ENCODE measurements around the gene CNTN5. TPM values are rescaled to one million over a fixed set of nuclear protein-coding genes. Genes with fewer than 3 reads are reported as not detected.
A peak's percentile ranks its signal among the peaks of the same experiment; 100 is the strongest.

CNTN5 gene
- total RNA-seq, 2 experiments from 2014 or later = not detected

DNA sequence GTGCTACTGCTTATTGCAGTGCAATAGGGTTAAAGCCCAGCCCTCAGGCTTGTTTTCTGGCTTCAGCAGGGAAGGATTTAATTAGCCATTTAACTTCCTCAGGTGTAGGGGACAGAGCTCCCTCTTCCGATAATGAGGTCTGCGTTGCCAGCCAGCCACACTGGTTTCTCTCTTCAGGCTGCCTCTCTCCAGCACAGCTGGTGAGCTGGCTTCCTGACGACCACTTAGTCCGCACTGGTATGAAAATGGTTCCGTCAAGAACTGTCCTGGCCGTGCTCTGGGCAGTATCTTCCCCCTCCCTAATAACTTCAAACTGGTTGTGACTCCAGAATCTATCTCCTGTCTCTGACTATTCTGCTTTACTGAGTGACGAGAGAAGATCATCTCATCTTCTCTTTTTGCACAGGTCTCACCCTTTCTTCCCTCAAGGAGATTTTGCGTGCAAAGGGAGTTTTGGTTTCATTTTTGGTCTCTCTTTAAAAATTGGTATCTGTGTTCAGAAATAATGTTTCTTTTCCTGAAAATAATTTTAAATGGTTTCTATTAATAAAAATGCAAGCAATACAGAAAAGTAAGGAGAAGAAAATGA lies 49.2 kb downstream of the CNTN5 start:
- Mint-ChIP-seq H3K4me1 (ENCODE audit: low read depth) (no peaks in the 10 kb centered on the region), H3K9me3 (no peaks in the 10 kb centered on the region), H3K4me3 (no peak overlapping the region), H3K27ac (no peak overlapping the region), H3K27me3 (no peaks in the 10 kb centered on the region), H3K36me3 (ENCODE audit: low read depth) (no peaks in the 10 kb centered on the region)
- TF ChIP-seq, protein P1, sequence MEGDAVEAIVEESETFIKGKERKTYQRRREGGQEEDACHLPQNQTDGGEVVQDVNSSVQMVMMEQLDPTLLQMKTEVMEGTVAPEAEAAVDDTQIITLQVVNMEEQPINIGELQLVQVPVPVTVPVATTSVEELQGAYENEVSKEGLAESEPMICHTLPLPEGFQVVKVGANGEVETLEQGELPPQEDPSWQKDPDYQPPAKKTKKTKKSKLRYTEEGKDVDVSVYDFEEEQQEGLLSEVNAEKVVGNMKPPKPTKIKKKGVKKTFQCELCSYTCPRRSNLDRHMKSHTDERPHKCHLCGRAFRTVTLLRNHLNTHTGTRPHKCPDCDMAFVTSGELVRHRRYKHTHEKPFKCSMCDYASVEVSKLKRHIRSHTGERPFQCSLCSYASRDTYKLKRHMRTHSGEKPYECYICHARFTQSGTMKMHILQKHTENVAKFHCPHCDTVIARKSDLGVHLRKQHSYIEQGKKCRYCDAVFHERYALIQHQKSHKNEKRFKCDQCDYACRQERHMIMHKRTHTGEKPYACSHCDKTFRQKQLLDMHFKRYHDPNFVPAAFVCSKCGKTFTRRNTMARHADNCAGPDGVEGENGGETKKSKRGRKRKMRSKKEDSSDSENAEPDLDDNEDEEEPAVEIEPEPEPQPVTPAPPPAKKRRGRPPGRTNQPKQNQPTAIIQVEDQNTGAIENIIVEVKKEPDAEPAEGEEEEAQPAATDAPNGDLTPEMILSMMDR (IDR thresholded peaks at IDR 0.05) = no peak
- H3K4me1 ChIP-seq (ENCODE audit: insufficient read depth, low read length) = no peaks in the 10 kb centered on the region
- ChIA-PET CTCF (no interaction called here), POLR2A (no interaction called here)
- no peak for ATAC-seq (ENCODE audit: poor library complexity)
- intact Hi-C loops (cut with DNase I, micrococcal nuclease) = no loop called here
- no peaks in the 10 kb centered on the region for H3K9me3 ChIP-seq (ENCODE audit: control insufficient read depth in 1 of 2, insufficient read depth in 1 of 2, low read length in 2 of 2)
- peak overlapping the region; percentile 6 for H3K4me3 ChIP-seq (ENCODE audit: low read length)
- H3K27me3 ChIP-seq (ENCODE audit: control insufficient read depth in 1 of 2, insufficient read depth in 2 of 2, low read length in 2 of 2) = no peaks in the 10 kb centered on the region
- no peak for DNase-seq
- H3K36me3 ChIP-seq (ENCODE audit: insufficient read depth, low read length) = no peaks in the 10 kb centered on the region
- no peak overlapping the region for H3K27ac ChIP-seq (ENCODE audit: low read depth in 1 of 2, low read length in 2 of 2)

- H3K27ac Mint-ChIP-seq = no peak overlapping the region
- no peaks in the 10 kb centered on the region for H3K36me3 ChIP-seq (ENCODE audit: insufficient read depth, low read length)
- CTCF ChIA-PET = no interaction called here
- H3K36me3 Mint-ChIP-seq (ENCODE audit: low read depth) = no peaks in the 10 kb centered on the region
- intact Hi-C loops (cut with DNase I, micrococcal nuclease) = no loop called here
- H3K9me3 Mint-ChIP-seq = peaks cover 2% of the 10 kb centered on the region
- H3K4me3 Mint-ChIP-seq = no peak overlapping the region
- no peaks in the 10 kb centered on the region for H3K27me3 ChIP-seq (ENCODE audit: control insufficient read depth in 1 of 2, insufficient read depth in 2 of 2, low read length in 2 of 2)
- no peak overlapping the region for H3K4me3 ChIP-seq (ENCODE audit: low read length)
- ATAC-seq (ENCODE audit: poor library complexity) (no peak), DNase-seq (no peak)
- POLR2A ChIA-PET = no interaction called here
- H3K4me1 Mint-ChIP-seq (ENCODE audit: low read depth) = no peaks in the 10 kb centered on the region
- peaks cover 0 to 8% of the 10 kb centered on the region in 2 experiments for H3K9me3 ChIP-seq (ENCODE audit: control insufficient read depth in 1 of 2, insufficient read depth in 1 of 2, low read length in 2 of 2)
- H3K27ac ChIP-seq (ENCODE audit: low read depth in 1 of 2, low read length in 2 of 2) = no peak overlapping the region
- TF ChIP-seq, protein P1 (IDR thresholded peaks at IDR 0.05) = no peak
- H3K4me1 ChIP-seq (ENCODE audit: insufficient read depth, low read length) = no peaks in the 10 kb centered on the region
- H3K27me3 Mint-ChIP-seq = no peaks in the 10 kb centered on the region
Observed at GRCh38 chr11:99079576-99079975, 58.8 kb downstream of the CNTN5 start.

- intact Hi-C loops (cut with DNase I, micrococcal nuclease) = no loop called here
- no peaks in the 10 kb centered on the region for H3K27me3 Mint-ChIP-seq
- POLR2A ChIA-PET = no interaction called here
Observed at GRCh38 chr11:99080154-99080553, 59.4 kb downstream of the CNTN5 start.

More at GRCh38 chr11:99080154-99080553, 59.4 kb downstream of the CNTN5 start:
- Histone ChIP-seq H3K9me3 (ENCODE audit: control insufficient read depth in 1 of 2, insufficient read depth in 1 of 2, low read length in 2 of 2) (peaks cover 0 to 8% of the 10 kb centered on the region in 2 experiments), H3K4me3 (ENCODE audit: low read length) (no peak overlapping the region), H3K4me1 (ENCODE audit: insufficient read depth, low read length) (no peaks in the 10 kb centered on the region), H3K27me3 (ENCODE audit: control insufficient read depth in 1 of 2, insufficient read depth in 2 of 2, low read length in 2 of 2) (no peaks in the 10 kb centered on the region), H3K36me3 (ENCODE audit: insufficient read depth, low read length) (no peaks in the 10 kb centered on the region), H3K27ac (ENCODE audit: low read depth in 1 of 2, low read length in 2 of 2) (no peak overlapping the region)
- H3K4me1 Mint-ChIP-seq (ENCODE audit: low read depth) = no peaks in the 10 kb centered on the region
- no peak for DNase-seq
- H3K4me3 Mint-ChIP-seq = no peak overlapping the region
- peaks cover 2% of the 10 kb centered on the region for H3K9me3 Mint-ChIP-seq
- no peaks in the 10 kb centered on the region for H3K36me3 Mint-ChIP-seq (ENCODE audit: low read depth)
- ATAC-seq (ENCODE audit: poor library complexity) = no peak
- CTCF ChIA-PET = no interaction called here
- no peak overlapping the region for H3K27ac Mint-ChIP-seq
- TF ChIP-seq, protein P1 (IDR thresholded peaks at IDR 0.05) = no peak

Data from CD4-positive, alpha-beta T cell (primary cell).